Ammon's horn (tissue), 1 donor: Measurements from ENCODE around the gene SLC35A5.
"Not testable (repeated sequence)": the region's sequence is repeated elsewhere in the genome, so short reads cannot be mapped to it uniquely, and the experiment has no call there.

Source experiments
- DNase-seq: peaks from one replicate; pipeline ENCODE4 v3.0.0-alpha.2; 2016; ENCODE audit warnings: low spot score

Gene SLC35A5

GRCh38 chr3:112561734-112562529 lies at the start of gene SLC35A5, which contains the start of gene ATG3:
SLC35A5 (plus strand) TSS chr3:112562045; CDS start chr3:112563404, 1,359 bp downstream.
ATG3 (minus strand) TSS chr3:112561962; CDS start chr3:112561528, 434 bp downstream.
- DNase-seq: peak; percentile 98

- no peak for DNase-seq
Observed at GRCh38 chr3:112512320-112512719, 49.5 kb upstream of the SLC35A5 start.

DNA sequence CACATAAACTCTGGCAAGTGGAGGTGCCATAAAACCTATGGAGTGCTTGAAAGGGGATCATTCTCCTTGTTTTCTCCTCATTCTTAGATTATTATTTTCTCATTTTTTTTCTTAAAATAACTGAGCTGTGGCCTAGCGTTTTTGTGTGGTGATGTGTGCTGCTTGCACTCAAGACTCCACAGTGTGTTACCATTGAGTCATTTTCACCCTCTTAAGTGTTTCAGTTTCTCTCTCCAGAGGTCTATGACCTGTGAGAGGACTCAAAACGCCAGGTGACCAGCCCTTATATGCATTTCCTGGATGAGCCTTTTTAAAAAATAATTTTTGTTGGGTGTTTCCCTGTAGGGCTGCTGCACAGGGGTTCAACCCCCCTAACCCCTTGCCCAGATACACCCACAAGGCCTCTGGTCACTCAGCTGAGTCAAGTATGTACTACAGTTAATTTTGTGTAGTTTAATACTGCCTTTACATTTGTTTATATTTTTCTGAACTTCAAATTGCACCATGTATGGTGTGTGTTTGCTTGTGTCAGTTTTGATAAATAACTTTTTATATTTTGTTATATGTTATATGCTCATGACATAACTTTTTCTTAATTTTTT lies 47.2 kb upstream of the SLC35A5 start:
- no peak for DNase-seq

GRCh38 chr3:112518970-112519369 lies 42.9 kb upstream of the SLC35A5 start:
- DNase-seq: not testable (repeated sequence)

DNA sequence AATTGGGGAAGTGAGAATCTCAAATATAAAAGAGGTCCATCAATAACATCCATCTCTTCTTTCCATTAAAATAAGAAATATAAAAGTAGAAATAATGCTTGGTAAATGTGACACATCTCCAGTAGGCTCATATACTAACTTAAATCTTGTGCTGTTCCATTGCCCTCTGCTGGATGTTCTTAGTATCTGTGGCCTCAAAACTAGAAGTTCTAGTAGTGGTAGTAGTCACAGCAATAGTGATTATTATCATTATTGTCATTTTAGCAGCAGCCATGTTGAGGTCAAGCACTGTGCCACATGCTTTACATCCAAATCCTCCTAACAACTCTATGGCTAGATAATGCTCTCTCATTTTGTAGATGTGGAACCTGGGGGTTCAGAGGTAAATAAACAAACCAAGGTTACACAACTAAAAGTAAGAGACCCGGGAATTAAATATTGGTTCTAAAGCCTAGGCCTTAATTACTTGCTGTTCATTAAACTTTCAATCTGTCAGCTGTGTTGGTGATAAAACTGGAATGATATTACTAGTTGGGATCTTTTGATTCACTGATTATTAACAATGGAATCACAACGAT lies 42.3 kb upstream of the SLC35A5 start:
- DNase-seq: peak; percentile 80

- DNase-seq: not testable (repeated sequence)
Observed at GRCh38 chr3:112524127-112524526, 37.7 kb upstream of the SLC35A5 start.

- no peak for DNase-seq
Observed at GRCh38 chr3:112530573-112530972, 31.3 kb upstream of the SLC35A5 start.

GRCh38 chr3:112531358-112531781 lies 30.5 kb upstream of the SLC35A5 start:
- peak; percentile 7 for DNase-seq

DNA sequence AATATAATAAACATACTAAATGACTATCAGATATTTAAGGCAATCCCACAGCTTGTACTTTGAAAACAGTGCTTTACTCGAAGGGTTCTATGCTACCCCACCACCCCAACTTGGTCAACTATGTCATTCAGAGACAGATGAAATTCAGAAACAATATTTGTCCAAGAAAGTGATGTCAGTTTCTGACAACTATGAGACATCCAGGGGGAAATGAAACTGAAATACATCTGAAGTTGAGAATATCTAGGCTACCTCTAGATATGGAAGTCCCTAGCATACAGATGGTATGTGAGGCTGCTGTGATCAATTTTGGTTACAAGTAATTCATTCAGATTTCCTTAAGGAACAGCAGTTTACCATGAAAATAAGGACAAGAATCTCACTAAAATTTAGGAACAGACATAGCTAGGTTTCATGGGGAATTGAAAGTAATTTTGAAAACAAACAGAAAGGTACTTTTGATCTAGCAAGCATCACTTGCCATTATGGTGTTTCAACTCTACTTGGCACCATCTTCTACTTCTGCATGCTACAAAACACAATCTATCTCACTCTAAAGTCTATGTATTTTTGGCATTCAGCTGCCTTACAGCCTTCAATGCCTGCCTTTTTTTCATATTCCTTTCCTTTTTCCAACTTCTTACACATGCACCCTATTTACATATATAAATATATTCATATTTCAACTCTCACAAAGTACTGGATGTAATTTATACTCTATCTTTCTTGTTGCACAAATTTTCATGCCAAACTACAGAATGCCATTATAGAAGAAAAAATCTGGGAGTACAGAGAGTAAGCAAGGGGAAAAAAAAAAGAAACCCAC lies 21.8 kb upstream of the SLC35A5 start:
- DNase-seq: no peak

- DNase-seq: no peak
Observed at GRCh38 chr3:112546216-112546759, 15.6 kb upstream of the SLC35A5 start.

GRCh38 chr3:112550859-112551258 lies 11.0 kb upstream of the SLC35A5 start:
- DNase-seq: no peak

- DNase-seq: peak; percentile 18
Observed at GRCh38 chr3:112555535-112556170, 6.2 kb upstream of the SLC35A5 start.

DNA sequence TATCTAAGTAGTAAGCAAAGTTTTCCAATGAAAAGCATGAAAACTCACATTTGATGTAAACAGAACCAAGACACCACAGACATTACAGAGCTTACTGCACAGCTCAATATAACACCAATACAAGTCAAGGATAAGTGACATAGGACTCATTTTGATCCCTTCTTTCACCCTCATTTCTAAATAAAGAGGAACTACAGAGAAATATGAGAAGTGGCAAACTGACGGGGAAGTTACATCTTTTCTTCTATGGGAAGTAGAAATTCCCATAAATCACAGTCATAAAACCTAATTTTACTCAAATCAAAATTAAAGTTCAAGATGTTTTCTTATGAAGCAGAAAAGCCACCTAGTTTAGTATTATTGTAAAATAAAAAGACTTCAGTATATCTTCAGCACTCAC lies 3.9 kb upstream of the SLC35A5 start:
- no peak for DNase-seq

- DNase-seq: no peak
Observed at GRCh38 chr3:112560307-112560706, 1.5 kb upstream of the SLC35A5 start.

- DNase-seq: peak; percentile 72
Observed at GRCh38 chr3:112560721-112561483, 943 bp upstream of the SLC35A5 start.

DNA sequence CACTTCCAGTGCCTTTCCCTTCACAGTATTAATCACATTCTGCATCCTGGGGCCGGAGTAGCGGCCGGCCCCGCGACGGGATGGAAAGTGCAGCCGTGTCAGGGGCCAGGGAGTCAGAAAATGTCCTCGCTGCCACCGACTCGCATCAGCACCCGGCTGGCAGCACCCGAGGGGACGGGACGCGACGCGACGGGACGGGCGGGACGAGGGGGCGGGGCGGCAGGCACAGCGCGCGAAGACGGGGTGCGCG lies 436 bp upstream of the SLC35A5 start:
- no peak for DNase-seq

GRCh38 chr3:112564247-112564939 lies 2.5 kb downstream of the SLC35A5 start:
- not testable (repeated sequence) for DNase-seq

DNA sequence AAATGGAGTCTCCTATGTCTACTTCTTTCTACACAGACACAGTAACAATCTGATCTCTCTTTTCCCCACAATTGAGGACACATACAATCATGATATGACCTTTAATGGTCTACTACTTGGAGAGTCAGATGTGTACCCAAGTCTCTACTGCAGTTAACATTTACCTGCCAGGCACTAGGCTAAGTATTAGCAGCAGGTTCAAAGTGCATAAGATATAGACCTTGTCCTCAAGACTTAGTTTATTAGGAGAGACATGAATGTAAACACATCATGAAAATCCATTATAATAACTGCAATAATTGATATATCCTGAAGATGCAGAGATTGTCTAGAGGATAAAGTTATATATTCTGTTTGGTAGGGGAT lies 3.1 kb downstream of the SLC35A5 start:
- DNase-seq: no peak

GRCh38 chr3:112568642-112569041 lies 6.8 kb downstream of the SLC35A5 start:
- no peak for DNase-seq

DNA sequence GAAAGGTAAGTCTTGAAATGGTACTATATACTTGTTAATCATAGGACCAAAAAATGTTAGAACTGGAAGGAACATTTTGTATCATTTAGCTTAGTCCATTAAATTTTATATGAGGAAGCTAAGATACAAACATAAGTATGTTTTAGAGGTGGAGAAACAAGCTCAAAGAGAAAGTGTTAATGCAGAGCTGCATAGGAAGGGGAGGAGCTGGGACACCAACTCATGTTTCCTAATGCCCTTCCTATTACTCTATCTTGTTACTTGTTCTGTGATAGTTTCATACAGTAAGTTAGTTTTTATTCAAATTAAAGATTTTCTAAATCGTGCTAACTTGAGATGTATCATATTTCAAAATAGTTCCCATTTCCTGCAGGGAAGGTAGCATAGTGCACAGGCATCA lies 7.4 kb downstream of the SLC35A5 start:
- DNase-seq: no peak
